IPS-NIHi7 (cell line): ENCODE measurements around the gene IQCE.
"Not testable (repeated sequence)": the region's sequence is repeated elsewhere in the genome, so short reads cannot be mapped to it uniquely, and the experiment has no call there.

Source experiments
- DNase-seq: peaks from one replicate; pipeline ENCODE4 v3.0.0; 2012; ENCODE audit warnings: mixed read lengths; ENCODE audit errors: extremely low spot score

The IQCE gene

GRCh38 chr7:2577914-2578680 lies 19.3 kb downstream of the IQCE start:
- no peak for DNase-seq

DNA sequence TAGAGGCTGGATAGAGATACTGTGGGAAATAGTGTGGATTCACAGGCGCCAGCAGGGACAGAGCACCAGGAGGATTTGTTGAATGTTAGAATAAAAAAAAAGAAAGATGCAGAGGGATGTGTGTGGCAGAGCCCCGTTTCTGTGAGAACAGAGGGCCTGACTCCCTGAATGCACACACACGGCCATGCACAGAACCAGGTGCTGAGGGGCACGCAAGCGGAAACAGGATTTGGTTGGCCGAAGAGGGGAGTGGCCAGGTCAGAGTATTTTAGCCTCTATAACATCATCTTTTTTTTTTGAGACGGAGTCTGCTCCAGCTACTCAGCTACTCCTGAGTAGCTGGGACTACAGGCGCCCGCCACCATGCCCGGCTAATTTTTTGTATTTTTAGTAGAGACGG lies 21.9 kb downstream of the IQCE start:
- no peak for DNase-seq

GRCh38 chr7:2582006-2582735 lies 23.4 kb downstream of the IQCE start:
- no peak for DNase-seq

- no peak for DNase-seq
These were observed 25.2 kb downstream of the IQCE start for GRCh38 chr7:2583798-2584580.

DNA sequence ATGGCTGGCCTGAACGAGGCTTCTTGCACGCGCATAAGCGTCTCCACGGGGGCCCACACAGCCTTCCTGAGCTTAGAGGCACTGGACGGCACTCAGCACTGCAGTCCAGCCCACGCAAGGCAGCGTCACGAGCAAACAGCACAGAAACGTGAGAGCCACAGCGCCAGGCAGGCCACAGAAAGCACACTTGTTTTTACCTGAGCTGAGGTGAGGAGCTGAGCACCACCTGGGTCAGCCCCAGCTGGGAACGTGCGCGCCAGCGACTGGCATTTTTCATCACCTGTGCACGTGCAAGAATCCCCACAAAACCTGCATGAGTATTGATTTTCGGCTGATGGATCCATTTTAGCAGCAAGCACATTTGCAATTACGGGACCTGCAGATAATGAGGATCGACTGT lies 26.7 kb downstream of the IQCE start:
- no peak for DNase-seq

DNA sequence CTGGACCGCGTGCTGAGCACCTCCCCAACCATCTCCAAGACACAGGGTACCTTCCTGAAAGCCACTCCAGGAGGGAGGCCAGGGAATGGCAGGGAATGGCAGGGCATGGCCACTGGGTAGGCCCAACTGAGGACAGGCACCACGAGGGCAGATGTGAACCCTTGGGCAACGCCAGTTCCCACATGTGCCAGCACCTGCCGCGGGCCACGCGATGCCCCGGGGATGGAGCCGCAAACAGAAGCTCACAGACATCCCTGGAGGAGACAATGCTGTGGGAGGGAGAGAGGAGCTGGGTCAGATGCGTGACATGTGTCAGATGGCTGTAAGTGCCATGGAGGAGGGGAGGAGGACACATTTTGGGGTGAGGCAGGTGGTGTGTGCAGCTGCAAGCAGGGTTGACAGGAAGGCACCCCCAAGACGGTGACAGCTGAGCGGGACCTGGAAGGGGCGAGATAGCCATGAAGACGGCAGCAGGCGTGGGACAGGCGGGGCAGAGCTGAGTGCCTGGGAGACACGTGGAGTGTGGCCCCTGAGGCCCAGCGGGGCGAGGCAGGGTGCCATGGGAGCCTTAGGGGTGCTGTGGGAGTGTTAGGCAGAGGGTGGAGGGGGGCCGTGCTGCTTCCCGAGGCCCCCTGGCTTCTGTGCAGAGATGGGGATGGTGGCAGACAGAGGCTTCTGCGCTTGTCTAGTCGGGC lies 27.7 kb downstream of the IQCE start:
- no peak for DNase-seq

DNA sequence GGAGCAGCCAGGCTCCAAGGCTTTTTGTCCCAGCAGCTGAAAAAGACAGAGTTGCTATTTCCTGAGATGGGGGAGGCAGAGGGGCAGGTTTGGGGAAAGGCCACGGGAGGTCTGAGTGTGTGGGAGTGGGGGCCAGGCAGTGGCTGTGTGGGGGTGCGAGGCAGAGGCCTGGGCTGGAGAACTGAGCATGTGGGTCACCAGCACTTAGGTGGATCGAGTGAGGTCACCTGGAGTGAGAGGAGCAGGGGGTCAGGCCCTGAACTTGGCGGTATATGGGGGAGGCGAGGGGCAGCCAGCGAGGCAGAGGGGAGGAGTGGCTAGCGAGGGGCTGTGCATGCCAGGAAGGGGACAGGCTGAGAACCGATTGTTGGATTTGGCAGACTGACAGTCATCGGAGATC lies 28.4 kb downstream of the IQCE start:
- no peak for DNase-seq

GRCh38 chr7:2587778-2588177 lies 29.0 kb downstream of the IQCE start:
- DNase-seq = no peak

- no peak for DNase-seq
These were observed 30.6 kb downstream of the IQCE start for GRCh38 chr7:2589341-2589740.

DNA sequence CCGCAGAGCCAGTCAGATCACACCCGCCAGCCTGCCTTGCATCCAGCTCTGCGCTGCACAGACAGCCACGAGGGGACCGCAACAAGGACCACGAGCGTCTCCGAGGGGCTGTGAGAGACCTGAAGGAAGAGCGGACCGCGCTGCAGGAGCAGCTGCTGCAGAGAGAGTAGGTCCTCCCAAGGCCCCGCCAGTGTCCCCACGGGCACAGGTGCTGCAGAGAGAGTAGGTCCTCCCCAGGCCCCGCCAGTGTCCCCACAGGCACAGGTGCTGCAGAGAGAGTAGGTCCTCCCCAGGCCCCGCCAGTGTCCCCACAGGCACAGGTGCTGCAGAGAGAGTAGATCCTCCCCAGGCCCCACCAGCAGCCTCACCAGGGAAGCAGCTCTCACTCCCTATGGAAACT lies 31.2 kb downstream of the IQCE start:
- not testable (repeated sequence) for DNase-seq

- DNase-seq = no peak
These were observed 33.6 kb downstream of the IQCE start for GRCh38 chr7:2592375-2592865.

GRCh38 chr7:2593036-2593727 lies 34.4 kb downstream of the IQCE start:
- DNase-seq = no peak

- no peak for DNase-seq
These were observed 35.8 kb downstream of the IQCE start for GRCh38 chr7:2594599-2594998.

GRCh38 chr7:2595258-2595860 lies 36.6 kb downstream of the IQCE start:
- DNase-seq = no peak

- DNase-seq = no peak
These were observed 37.9 kb downstream of the IQCE start for GRCh38 chr7:2596464-2597272.

DNA sequence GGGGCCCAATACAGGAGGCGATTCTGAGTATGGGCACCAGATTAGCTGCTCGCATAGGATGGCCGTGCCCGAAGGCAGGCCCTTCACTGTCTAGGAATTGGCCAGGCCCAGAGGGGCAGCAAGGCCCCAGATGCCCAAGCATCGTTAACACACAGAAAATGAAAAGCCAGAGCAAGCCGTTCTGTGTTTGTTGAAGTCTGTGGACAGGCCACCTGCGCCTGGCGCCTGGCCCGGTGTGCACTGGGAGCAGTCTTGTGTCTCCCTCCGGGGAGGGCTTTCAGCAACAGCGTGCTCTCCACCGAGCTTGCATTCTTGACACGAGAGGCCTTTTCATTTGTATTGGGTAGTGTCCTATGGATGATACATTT lies 38.5 kb downstream of the IQCE start:
- no peak for DNase-seq

- no peak for DNase-seq
These were observed 39.5 kb downstream of the IQCE start for GRCh38 chr7:2598154-2598823.

GRCh38 chr7:2601065-2601464 lies 42.3 kb downstream of the IQCE start:
- peak; percentile 82 for DNase-seq

GRCh38 chr7:2601907-2602306 lies 43.1 kb downstream of the IQCE start:
- DNase-seq = no peak
